AG04449 (cell line): Measurements from ENCODE around the gene TP53AIP1.

ENCODE experiments used
- CTCF ChIA-PET: fragments of 350-600 bp; formaldehyde crosslinking; extraction: SDS; loops from one replicate; lab custom pipeline; 2021; ENCODE audit warnings: antibody characterized with exemption; lab: Yijun Ruan, JAX
- POLR2A ChIA-PET: fragments of 400-600, 350-600 bp; formaldehyde crosslinking; extraction: SDS; loops from one replicate; lab custom pipeline; 2020; ENCODE audit warnings: antibody characterized with exemption, inconsistent platforms; lab: Yijun Ruan, JAX
- DNase-seq: peaks from one replicate; pipeline ENCODE4 v3.0.0-alpha.2; 2010; ENCODE audit warnings: low read depth, low spot score
- H3K4me3 ChIP-seq: 2 replicates; pipeline ENCODE4 v1.5.1; 2011; ENCODE audit warnings: low read depth, mild to moderate bottlenecking, control low read depth, low read length
- CTCF ChIP-seq: IDR thresholded peaks from one replicate; pipeline ENCODE4 v1.5.1; 2011; ENCODE audit warnings: mild to moderate bottlenecking, moderate library complexity, low read length, control low read depth, inconsistent platforms; ENCODE audit not compliant: insufficient read depth; ENCODE audit errors: missing control alignments

The TP53AIP1 gene

GRCh38 chr11:128949791-128950454, 7.3 kb upstream of the TP53AIP1 start:
- no peak for DNase-seq
- POLR2A ChIA-PET: no interaction called here
- CTCF ChIA-PET: interaction anchor here (6.4 to 12.5 kb wide), 2 partner anchors 8 to 64 kb away, joined by 89 to 102 read pairs; no protein-coding TSS in a partner anchor
- no peak for TF ChIP-seq CTCF
- no peak overlapping the region for H3K4me3 ChIP-seq

- no peak overlapping the region for H3K4me3 ChIP-seq
- ChIA-PET POLR2A (no interaction called here), CTCF (interaction anchor here (0.7 to 12.5 kb wide), 10 partner anchors 8 to 777 kb away, joined by 3 to 102 read pairs (median 6); no protein-coding TSS in a partner anchor)
- no peak for TF ChIP-seq CTCF
- DNase-seq: no peak
These were observed 5.9 kb upstream of the TP53AIP1 start for GRCh38 chr11:128948583-128948982.

GRCh38 chr11:128947773-128948172, 5.1 kb upstream of the TP53AIP1 start:
- H3K4me3 ChIP-seq: no peak overlapping the region
- ChIA-PET POLR2A (no interaction called here), CTCF (interaction anchor here (1.0 to 12.5 kb wide), 7 partner anchors 10 to 776 kb away, joined by 4 to 102 read pairs (median 9); no protein-coding TSS in a partner anchor)
- TF ChIP-seq CTCF: no peak
- no peak for DNase-seq

GRCh38 chr11:128946648-128947047, 4.0 kb upstream of the TP53AIP1 start:
- ChIA-PET CTCF (interaction anchor here (0.8 to 12.5 kb wide), 3 partner anchors 8 to 60 kb away, joined by 4 to 102 read pairs (median 89); no protein-coding TSS in a partner anchor), POLR2A (no interaction called here)
- DNase-seq: no peak
- no peak overlapping the region for H3K4me3 ChIP-seq
- TF ChIP-seq CTCF: no peak

GRCh38 chr11:128943428-128943976, 831 bp upstream of the TP53AIP1 start:
- CTCF ChIA-PET: interaction anchor here (3.5 to 12.5 kb wide), 2 partner anchors 15 to 59 kb away, joined by 16 to 89 read pairs; no protein-coding TSS in a partner anchor
- TF ChIP-seq CTCF: no peak

GRCh38 chr11:128942272-128942612, 429 bp downstream of the TP53AIP1 start:
- no peak overlapping the region for H3K4me3 ChIP-seq
- DNase-seq: no peak
- ChIA-PET POLR2A (no interaction called here), CTCF (interaction anchor here (1.8 to 12.5 kb wide), 3 partner anchors 16 to 58 kb away, joined by 6 to 89 read pairs (median 16); no protein-coding TSS in a partner anchor)
- no peak for TF ChIP-seq CTCF

More at GRCh38 chr11:128943428-128943976, 831 bp upstream of the TP53AIP1 start:
- POLR2A ChIA-PET: no interaction called here
- H3K4me3 ChIP-seq: no peak overlapping the region
- no peak for DNase-seq
